Endothelial cell of umbilical vein (primary cell): ENCODE measurements around the gene SERINC1. TPM values are rescaled to one million over a fixed set of nuclear protein-coding genes. Genes with fewer than 3 reads are reported as not detected.

Source experiments
- BruUV-seq: library from RNA; stranded (reverse); fragments of 400-500 nt; replicated peaks from 2 replicates; lab custom pipeline; 2021; lab: Mats Ljungman, UMichigan
- CTCF ChIA-PET: fragments of 300-600, 350-600 bp; sonication (Branson Sonifier 250); formaldehyde crosslinking; loops from one replicate; lab custom pipeline; 2021; ENCODE audit warnings: antibody characterized with exemption, inconsistent platforms; lab: Charles Lee
- POLR2A ChIA-PET: fragments of 300-600, 350-600 bp; sonication (Branson Sonifier 250); formaldehyde crosslinking; loops from one replicate; lab custom pipeline; 2021; ENCODE audit warnings: antibody characterized with exemption, inconsistent platforms; lab: Charles Lee
- DNase-seq: peaks from one replicate; pipeline ENCODE4 v3.0.0-alpha.2; 2011; ENCODE audit warnings: low read depth, low spot score
- FAIRE-seq: peaks from 2 replicates; lab custom pipeline; 2011; peaks lifted over from hg19 to GRCh38; lab: Jason Lieb, UNC
- H2AFZ ChIP-seq: 2 replicates; pipeline ENCODE4 v1.6.0; 2012; ENCODE audit warnings: low read depth, low read length, control low read depth, inconsistent platforms
- H3K27ac ChIP-seq: 2 replicates; pipeline ENCODE4 v1.5.1; 2011; ENCODE audit warnings: low read depth, mild to moderate bottlenecking, control low read depth, low read length, moderate library complexity; ENCODE audit not compliant: insufficient read depth
- H3K27me3 ChIP-seq, 2 experiments: 2 replicates each; pipeline versions ENCODE4 v1.6.0 to v1.6.1; 2011; ENCODE audit warnings: low read length in 2 of 2, mixed read lengths in 1 of 2; ENCODE audit not compliant: control insufficient read depth in 2 of 2, insufficient read depth in 2 of 2
- H3K36me3 ChIP-seq, 2 experiments: 2 replicates in 1 of 2; 3 replicates in 1 of 2; pipeline ENCODE4 v1.5.1; 2011; ENCODE audit warnings: low read length in 2 of 2, mild to moderate bottlenecking in 1 of 2, moderate library complexity in 1 of 2; ENCODE audit not compliant: control insufficient read depth in 2 of 2, insufficient read depth in 2 of 2; ENCODE audit errors: extremely low read depth in 1 of 2
- H3K4me1 ChIP-seq: 3 replicates; pipeline ENCODE4 v1.5.1; 2011; ENCODE audit warnings: mild to moderate bottlenecking, low read length; ENCODE audit not compliant: control insufficient read depth, insufficient read depth; ENCODE audit errors: extremely low read depth
- H3K4me2 ChIP-seq: 2 replicates; pipeline ENCODE4 v1.6.1; 2011; ENCODE audit warnings: low read length, control low read depth, mixed read lengths; ENCODE audit not compliant: insufficient read depth
- H3K4me3 ChIP-seq, 3 experiments: fragments of 200-600 bp in 1 of 3; sonication (generic), shearing (Covaris generic) in 1 of 3; replicated peaks in 1 of 3; 2 replicates each; pipeline ENCODE4 v1.5.1; 2011 to 2016; ENCODE audit warnings: control low read depth in 3 of 3, low read length in 3 of 3, mild to moderate bottlenecking in 2 of 3, inconsistent platforms in 1 of 3, low read depth in 1 of 3, moderate library complexity in 1 of 3; ENCODE audit not compliant: insufficient read depth in 1 of 3
- H3K79me2 ChIP-seq: 2 replicates; pipeline ENCODE4 v1.6.0; 2012; ENCODE audit warnings: low read length, inconsistent platforms; ENCODE audit not compliant: control insufficient read depth, insufficient read depth
- H3K9ac ChIP-seq: replicated peaks from 2 replicates; pipeline ENCODE3; 2011; ENCODE audit warnings: low read length, control low read depth; ENCODE audit not compliant: insufficient read depth; ENCODE audit errors: extremely low read depth
- H3K9me1 ChIP-seq: replicated peaks from 3 replicates; pipeline ENCODE4 v1.6.0; 2011; ENCODE audit warnings: mild to moderate bottlenecking, low read length; ENCODE audit not compliant: control insufficient read depth, insufficient read depth; ENCODE audit errors: extremely low read depth
- H3K9me3 ChIP-seq: replicated peaks from 2 replicates; pipeline ENCODE4 v1.5.1; 2012; ENCODE audit warnings: low read length, inconsistent platforms; ENCODE audit not compliant: control insufficient read depth, insufficient read depth
- H4K20me1 ChIP-seq: replicated peaks from 2 replicates; pipeline ENCODE3; 2011; ENCODE audit warnings: mild to moderate bottlenecking, low read length; ENCODE audit not compliant: control insufficient read depth, insufficient read depth; ENCODE audit errors: extremely low read depth
- EZH2 ChIP-seq: IDR thresholded peaks from 2 replicates; pipeline ENCODE4 v1.6.1; 2012; ENCODE audit warnings: borderline replicate concordance, low read depth, mild to moderate bottlenecking, moderate library complexity, low read length, inconsistent platforms; ENCODE audit not compliant: severe bottlenecking
- JUN ChIP-seq: IDR thresholded peaks from 2 replicates; pipeline ENCODE4 v1.6.1; 2011; ENCODE audit warnings: borderline replicate concordance, low read depth; ENCODE audit not compliant: insufficient read length, insufficient read depth
- POLR2AphosphoS5 ChIP-seq: IDR thresholded peaks from 2 replicates; pipeline ENCODE4 v1.6.1; 2012; ENCODE audit warnings: low read depth, mild to moderate bottlenecking, control low read depth, low read length, moderate library complexity; ENCODE audit not compliant: insufficient read depth
- dilution Hi-C: fragments of 300-500 bp; cut with MboI; formaldehyde crosslinking; loops from one replicate; pipeline ENCODE4 v1.15.0; 2019; ENCODE audit warnings: low sequenced_read_pairs; ENCODE audit not compliant: extremely low pct_ligation_motif_present
- intact Hi-C: fragments of 100-400 bp; cut with micrococcal nuclease; formaldehyde crosslinking; loops from one replicate; pipeline ENCODE4 v1.10.0; 2022
- polyA plus RNA-seq, 4 experiments: library from polyadenylated mRNA; depleted of rRNA in 3 of 4; stranded (reverse) in 3 of 4; unstranded in 1 of 4; fragments of >200 nt; gene quantifications; 2 replicates each; pipeline versions ENCODE4 v1.2.1 to v1.2.3, GENCODE V29; 2011 to 2012; ENCODE audit warnings: missing spikeins in 1 of 4
- total RNA-seq: library from RNA; stranded (reverse); gene quantifications from 2 replicates; pipeline ENCODE4 v1.2.3, GENCODE V29; 2021
- TF ChIP-seq, protein P1 (sequence below): IDR thresholded peaks from 2 replicates; pipeline ENCODE4 v1.6.1; 2011; ENCODE audit not compliant: insufficient read depth, insufficient read length

The SERINC1 gene
- total and polyA plus RNA-seq, 2 donors (not counting 3 experiments of a cell fraction or from before 2014, with no cell fraction given) = 40.4 to 76.5 TPM

DNA sequence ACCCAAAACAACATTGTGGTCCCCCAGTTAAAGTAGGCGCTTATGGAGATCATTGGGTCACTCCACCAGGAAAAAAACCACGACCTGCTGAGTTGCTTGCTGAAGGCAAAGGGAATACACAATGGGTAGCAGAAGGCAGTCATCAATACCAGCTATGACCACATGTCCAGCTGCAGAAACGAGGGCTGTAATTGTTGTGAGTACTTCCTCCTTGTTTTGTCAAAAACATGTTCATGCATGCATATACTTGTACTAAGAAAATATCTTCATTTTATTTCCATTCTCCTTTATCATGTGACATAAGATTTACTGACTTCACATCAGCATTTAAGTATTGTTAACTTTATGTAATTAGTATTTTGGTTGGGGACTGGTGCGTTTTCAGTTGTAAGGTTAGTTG lies 16.9 kb downstream of the SERINC1 start:
- Histone ChIP-seq H3K9ac (no peak overlapping the region), H3K36me3 (peaks cover 9 to 21% of the 10 kb centered on the region in 2 experiments), H3K79me2 (peaks cover 21% of the 10 kb centered on the region), H3K4me2 (no peak overlapping the region), H3K27me3 (no peaks in the 10 kb centered on the region), H3K4me1 (no peaks in the 10 kb centered on the region), H3K9me1 (no peaks in the 10 kb centered on the region), H3K27ac (no peak overlapping the region), H4K20me1 (peaks cover 4% of the 10 kb centered on the region), H3K9me3 (no peaks in the 10 kb centered on the region), H3K4me3 (no peak overlapping the region), H2AFZ (no peak overlapping the region)
- ChIA-PET CTCF (no interaction called here), POLR2A (no interaction called here)
- no TSS peak for BruUV-seq
- intact Hi-C loops (no loop called here), dilution Hi-C loops (no loop called here)
- TF ChIP-seq, protein P1, sequence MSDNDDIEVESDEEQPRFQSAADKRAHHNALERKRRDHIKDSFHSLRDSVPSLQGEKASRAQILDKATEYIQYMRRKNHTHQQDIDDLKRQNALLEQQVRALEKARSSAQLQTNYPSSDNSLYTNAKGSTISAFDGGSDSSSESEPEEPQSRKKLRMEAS = no peak
- no peak for TF ChIP-seq EZH2
- no peak for TF ChIP-seq POLR2AphosphoS5
- TF ChIP-seq JUN = no peak
- DNase-seq (no peak), FAIRE-seq (no peak)

- H3K27me3 ChIP-seq = no peaks in the 10 kb centered on the region
- peaks cover 6% of the 10 kb centered on the region for H3K79me2 ChIP-seq
These were observed 19.1 kb downstream of the SERINC1 start for GRCh38 chr6:122452509-122452908.

More at GRCh38 chr6:122452509-122452908, 19.1 kb downstream of the SERINC1 start:
- H3K9me1 ChIP-seq = no peaks in the 10 kb centered on the region
- DNase-seq (no peak), FAIRE-seq (no peak)
- dilution Hi-C loops = no loop called here
- BruUV-seq = no TSS peak
- H3K9me3 ChIP-seq = no peaks in the 10 kb centered on the region
- no peak overlapping the region for H2AFZ ChIP-seq
- no peaks in the 10 kb centered on the region for H3K4me1 ChIP-seq
- no peak overlapping the region for H3K4me3 ChIP-seq
- H3K27ac ChIP-seq = no peak overlapping the region
- no peak overlapping the region for H3K9ac ChIP-seq
- intact Hi-C loops = no loop called here
- ChIA-PET POLR2A (no interaction called here), CTCF (no interaction called here)
- H4K20me1 ChIP-seq = no peaks in the 10 kb centered on the region
- no peak for TF ChIP-seq POLR2AphosphoS5
- H3K4me2 ChIP-seq = no peak overlapping the region
- peaks cover 12 to 28% of the 10 kb centered on the region in 2 experiments for H3K36me3 ChIP-seq
